H9 (cell line): Measurements from ENCODE around the gene KIAA1614. TPM values are rescaled to one million over a fixed set of nuclear protein-coding genes. Genes with fewer than 3 reads are reported as not detected.

Experiments
- DNase-seq: peaks from one replicate; pipeline ENCODE4 v3.0.0-alpha.2; 2017
- H2AFZ ChIP-seq: one replicate; pipeline ENCODE4 v1.6.1; 2013; ENCODE audit warnings: mild to moderate bottlenecking, low read length, control low read depth, moderate library complexity
- H2AK5ac ChIP-seq: 2 replicates; pipeline ENCODE4 v1.6.1; 2013; ENCODE audit warnings: low read length, control low read depth, mixed read lengths; ENCODE audit not compliant: insufficient read length
- H2BK120ac ChIP-seq: one replicate; pipeline ENCODE4 v1.6.1; 2013; ENCODE audit warnings: low read depth, mild to moderate bottlenecking, low read length, control low read depth, inconsistent platforms; ENCODE audit not compliant: poor library complexity, severe bottlenecking
- H2BK12ac ChIP-seq: 2 replicates; pipeline ENCODE4 v1.6.1; 2013; ENCODE audit warnings: low read length, control low read depth, mixed read lengths, low read depth; ENCODE audit not compliant: insufficient read length
- H2BK15ac ChIP-seq: 2 replicates; pipeline ENCODE4 v1.6.1; 2013; ENCODE audit warnings: low read depth, low read length, control low read depth
- H2BK20ac ChIP-seq: one replicate; pipeline ENCODE4 v1.6.1; 2013; ENCODE audit warnings: low read depth, mild to moderate bottlenecking, low read length, control low read depth, inconsistent platforms; ENCODE audit not compliant: poor library complexity, severe bottlenecking
- H2BK5ac ChIP-seq: 2 replicates; pipeline ENCODE4 v1.6.1; 2013; ENCODE audit warnings: low read length, control low read depth, mixed read lengths; ENCODE audit not compliant: insufficient read length
- H3K14ac ChIP-seq: 2 replicates; pipeline ENCODE4 v1.6.1; 2013; ENCODE audit warnings: low read length, control low read depth; ENCODE audit not compliant: insufficient read depth
- H3K18ac ChIP-seq: 2 replicates; pipeline ENCODE4 v1.6.1; 2013; ENCODE audit warnings: low read depth, mild to moderate bottlenecking, mixed read lengths, low read length, control low read depth; ENCODE audit not compliant: insufficient read length
- H3K23ac ChIP-seq: 2 replicates; pipeline ENCODE4 v1.6.1; 2013; ENCODE audit warnings: low read length, control low read depth, mixed read lengths, low read depth; ENCODE audit not compliant: insufficient read length
- H3K23me2 ChIP-seq: 2 replicates; pipeline ENCODE4 v1.6.1; 2013; ENCODE audit warnings: low read depth, mild to moderate bottlenecking, mixed read lengths, low read length, control low read depth; ENCODE audit not compliant: insufficient read length, poor library complexity, severe bottlenecking
- H3K27ac ChIP-seq: 2 replicates; pipeline ENCODE4 v1.5.1; 2013; ENCODE audit warnings: low read length, control low read depth, mixed read lengths, low read depth; ENCODE audit not compliant: insufficient read length
- H3K27me3 ChIP-seq: 2 replicates; pipeline ENCODE4 v1.6.1; 2013; ENCODE audit warnings: low read length, control low read depth, inconsistent platforms; ENCODE audit not compliant: insufficient read depth
- H3K4ac ChIP-seq: 2 replicates; pipeline ENCODE4 v1.6.1; 2013; ENCODE audit warnings: low read depth, mild to moderate bottlenecking, control low read depth, inconsistent platforms, low read length, moderate library complexity
- H3K4me1 ChIP-seq: 2 replicates; pipeline ENCODE4 v1.6.1; 2013; ENCODE audit warnings: low read length, control low read depth, inconsistent platforms; ENCODE audit not compliant: insufficient read depth
- H3K4me2 ChIP-seq: 2 replicates; pipeline ENCODE4 v1.6.1; 2013; ENCODE audit warnings: low read length, control low read depth, mixed read lengths; ENCODE audit not compliant: insufficient read length, insufficient read depth
- H3K56ac ChIP-seq: 2 replicates; pipeline ENCODE4 v1.6.1; 2013; ENCODE audit warnings: low read depth, mild to moderate bottlenecking, mixed read lengths, low read length, control low read depth; ENCODE audit not compliant: insufficient read length
- H3K79me1 ChIP-seq: 2 replicates; pipeline ENCODE4 v1.6.1; 2013; ENCODE audit warnings: low read depth, mild to moderate bottlenecking, moderate library complexity, low read length, control low read depth, inconsistent platforms; ENCODE audit not compliant: insufficient read depth, poor library complexity, severe bottlenecking
- H3K79me2 ChIP-seq: 2 replicates; pipeline ENCODE4 v1.6.1; 2013; ENCODE audit warnings: low read length, control low read depth, inconsistent platforms; ENCODE audit not compliant: insufficient read depth
- H3K9ac ChIP-seq: 2 replicates; pipeline ENCODE4 v1.6.1; 2013; ENCODE audit warnings: low read length, control low read depth, mixed read lengths; ENCODE audit not compliant: insufficient read length; ENCODE audit errors: extremely low read depth
- H3K9me3 ChIP-seq: one replicate; pipeline ENCODE4 v1.6.1; 2013; ENCODE audit warnings: low read depth, low read length, inconsistent platforms; ENCODE audit not compliant: control insufficient read depth
- H3T11ph ChIP-seq: one replicate; pipeline ENCODE4 v1.6.1; 2013; ENCODE audit warnings: mild to moderate bottlenecking, low read length, control low read depth, inconsistent platforms
- H4K20me1 ChIP-seq: one replicate; pipeline ENCODE4 v1.6.1; 2013; ENCODE audit not compliant: control insufficient read depth, insufficient read length, insufficient read depth
- H4K5ac ChIP-seq: 2 replicates; pipeline ENCODE4 v1.6.1; 2013; ENCODE audit warnings: low read depth, mild to moderate bottlenecking, mixed read lengths, low read length, control low read depth; ENCODE audit not compliant: insufficient read length
- H4K8ac ChIP-seq: replicated peaks from 2 replicates; pipeline ENCODE4 v1.6.1; 2013; ENCODE audit warnings: low read length, control low read depth, mixed read lengths, low read depth; ENCODE audit not compliant: insufficient read length
- H4K91ac ChIP-seq: 2 replicates; pipeline ENCODE4 v1.6.1; 2013; ENCODE audit warnings: low read depth, mild to moderate bottlenecking, moderate library complexity, mixed read lengths, low read length, control low read depth; ENCODE audit not compliant: insufficient read length
- H3K27ac Mint-ChIP-seq, 3 experiments: 2 replicates in 2 of 3; 3 replicates in 1 of 3; pipeline ENCODE4 v1.8.0; 2020 to 2021; ENCODE audit warnings: mixed read lengths in 3 of 3, mild to moderate bottlenecking in 1 of 3, moderate library complexity in 1 of 3
- H3K27me3 Mint-ChIP-seq: 2 replicates; pipeline ENCODE4 v1.8.0; 2021; ENCODE audit warnings: low read depth, mild to moderate bottlenecking, moderate library complexity, mixed read lengths
- H3K36me3 Mint-ChIP-seq, 3 experiments: 2 replicates in 2 of 3; 3 replicates in 1 of 3; pipeline ENCODE4 v1.8.0; 2020 to 2021; ENCODE audit warnings: low read depth in 3 of 3, mixed read lengths in 3 of 3; ENCODE audit not compliant: insufficient read depth in 1 of 3
- H3K4me1 Mint-ChIP-seq, 2 experiments: 2 replicates each; pipeline ENCODE4 v1.8.0; 2020; ENCODE audit warnings: mixed read lengths in 2 of 2
- H3K4me3 Mint-ChIP-seq, 2 experiments: 2 replicates in 1 of 2; 3 replicates in 1 of 2; pipeline ENCODE4 v1.8.0; 2020 to 2021; ENCODE audit warnings: mild to moderate bottlenecking in 2 of 2, mixed read lengths in 2 of 2, moderate library complexity in 1 of 2
- H3K9me3 Mint-ChIP-seq, 2 experiments: 2 replicates in 1 of 2; 3 replicates in 1 of 2; pipeline ENCODE4 v1.8.0; 2020; ENCODE audit warnings: mild to moderate bottlenecking in 2 of 2, mixed read lengths in 2 of 2, moderate library complexity in 1 of 2
- WGBS: extraction: QIAGEN DNeasy Blood & Tissue Kit; methylation state at CpG from one replicate; pipeline ENCODE4 v1.1.7; 2013; ENCODE audit warnings: missing lambda C conversion rate, low lambda C conversion rate, mixed read lengths; ENCODE audit not compliant: insufficient read length; ENCODE audit errors: extremely low coverage; 5-methylcytosine and 5-hydroxymethylcytosine counted together
- total RNA-seq: library from RNA; stranded (reverse); gene quantifications from 2 replicates; pipeline ENCODE4 v1.2.1, GENCODE V29; 2021
- TF ChIP-seq, protein P1 (sequence below): fragments of 200-600 bp; sonication (generic); conservative IDR thresholded peaks from 3 replicates; pipeline ENCODE4 v1.8.0; 2021; ENCODE audit warnings: antibody characterized with exemption, mild to moderate bottlenecking

The KIAA1614 gene
- total RNA-seq, 1 experiment from 2014 or later = 1.3 TPM

DNA sequence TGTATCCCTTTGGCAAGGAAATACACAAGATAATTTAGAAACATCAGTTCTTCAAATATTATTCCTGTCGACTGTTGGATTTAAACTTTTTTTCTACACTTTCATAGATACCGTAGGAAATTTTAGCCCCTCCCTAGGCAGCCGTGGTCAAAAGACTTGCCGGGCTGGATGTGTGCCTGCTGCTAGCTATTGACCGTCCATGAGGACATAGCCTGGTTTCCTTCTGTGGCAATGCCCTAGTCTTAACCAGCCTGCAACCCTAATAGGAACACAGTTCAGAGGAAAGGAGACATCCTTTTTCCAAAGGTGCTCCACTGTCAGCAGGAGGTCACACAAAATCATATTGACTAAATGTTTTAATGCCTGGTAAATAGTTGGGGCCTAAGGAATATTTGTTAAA, 20.4 kb upstream of the KIAA1614 start:
- Mint-ChIP-seq H3K9me3 (no peaks in the 10 kb centered on the region; a peak in 1 of 5 replicates), H3K36me3 (no peaks in the 10 kb centered on the region; a peak in 1 of 7 replicates), H3K4me3 (no peak overlapping the region), H3K4me1 (peaks cover 0 to 2% of the 10 kb centered on the region in 2 experiments; a peak in 2 of 4 replicates), H3K27ac (no peak overlapping the region), H3K27me3 (no peaks in the 10 kb centered on the region; the same call in 1 of the 2 replicates)
- no peak overlapping the region for H4K5ac ChIP-seq
- H3K14ac ChIP-seq = no peak overlapping the region
- no peak overlapping the region for H3K18ac ChIP-seq
- no peak overlapping the region for H3K4ac ChIP-seq
- H3K9me3 ChIP-seq = no peaks in the 10 kb centered on the region
- H4K20me1 ChIP-seq = no peaks in the 10 kb centered on the region
- H3K23ac ChIP-seq = no peak overlapping the region
- H3K9ac ChIP-seq = no peak overlapping the region
- H2BK12ac ChIP-seq = no peak overlapping the region
- no peak for DNase-seq
- H3K27me3 ChIP-seq = no peaks in the 10 kb centered on the region
- H3K79me1 ChIP-seq = no peaks in the 10 kb centered on the region
- no peak overlapping the region for H2BK15ac ChIP-seq
- H4K8ac ChIP-seq = no peak overlapping the region
- no peaks in the 10 kb centered on the region for H3K23me2 ChIP-seq
- H4K91ac ChIP-seq = no peak overlapping the region
- no peak overlapping the region for H3K4me2 ChIP-seq
- H3K27ac ChIP-seq = no peak overlapping the region
- H3K56ac ChIP-seq = no peak overlapping the region
- no peaks in the 10 kb centered on the region for H3K4me1 ChIP-seq
- H2AFZ ChIP-seq = no peak overlapping the region
- no peaks in the 10 kb centered on the region for H3K79me2 ChIP-seq
- no CpG with 5 or more reads among the region's 5 CpGs for WGBS
- TF ChIP-seq, protein P1, sequence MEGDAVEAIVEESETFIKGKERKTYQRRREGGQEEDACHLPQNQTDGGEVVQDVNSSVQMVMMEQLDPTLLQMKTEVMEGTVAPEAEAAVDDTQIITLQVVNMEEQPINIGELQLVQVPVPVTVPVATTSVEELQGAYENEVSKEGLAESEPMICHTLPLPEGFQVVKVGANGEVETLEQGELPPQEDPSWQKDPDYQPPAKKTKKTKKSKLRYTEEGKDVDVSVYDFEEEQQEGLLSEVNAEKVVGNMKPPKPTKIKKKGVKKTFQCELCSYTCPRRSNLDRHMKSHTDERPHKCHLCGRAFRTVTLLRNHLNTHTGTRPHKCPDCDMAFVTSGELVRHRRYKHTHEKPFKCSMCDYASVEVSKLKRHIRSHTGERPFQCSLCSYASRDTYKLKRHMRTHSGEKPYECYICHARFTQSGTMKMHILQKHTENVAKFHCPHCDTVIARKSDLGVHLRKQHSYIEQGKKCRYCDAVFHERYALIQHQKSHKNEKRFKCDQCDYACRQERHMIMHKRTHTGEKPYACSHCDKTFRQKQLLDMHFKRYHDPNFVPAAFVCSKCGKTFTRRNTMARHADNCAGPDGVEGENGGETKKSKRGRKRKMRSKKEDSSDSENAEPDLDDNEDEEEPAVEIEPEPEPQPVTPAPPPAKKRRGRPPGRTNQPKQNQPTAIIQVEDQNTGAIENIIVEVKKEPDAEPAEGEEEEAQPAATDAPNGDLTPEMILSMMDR = no peak
- no peak overlapping the region for H2BK120ac ChIP-seq
- H2BK5ac ChIP-seq = no peak overlapping the region
- H2AK5ac ChIP-seq = no peak overlapping the region
- H3T11ph ChIP-seq = no peak overlapping the region
- no peak overlapping the region for H2BK20ac ChIP-seq
